ENCODE data around the gene TRIM21. TPM values are rescaled to one million over a fixed set of nuclear protein-coding genes. Genes with fewer than 3 reads are reported as not detected.

The TRIM21 gene
- total RNA-seq, 1 experiment from 2014 or later: 40.5 TPM

Other genes starting within 250 kb of the TRIM21 start
- not detected in 2 replicates for gene OR52B4, start 25.3 kb downstream of the TRIM21 start, total RNA-seq (2014; rRNA removed; shearing (Covaris generic))
- gene OR52K2, start 55.6 kb upstream of the TRIM21 start, total RNA-seq (2014; rRNA removed; shearing (Covaris generic)): not detected in 2 replicates
- not detected in 2 replicates for gene OR52K1, start 88.9 kb upstream of the TRIM21 start, total RNA-seq (2014; rRNA removed; shearing (Covaris generic))
- not detected in 2 replicates for gene OR52M1, start 151.5 kb upstream of the TRIM21 start, total RNA-seq (2014; rRNA removed; shearing (Covaris generic))
- gene OR52I2, start 188.0 kb upstream of the TRIM21 start, total RNA-seq (2014; rRNA removed; shearing (Covaris generic)): not detected in 2 replicates
- gene OR52I1, start 200.3 kb upstream of the TRIM21 start, total RNA-seq (2014; rRNA removed; shearing (Covaris generic)): not detected in 2 replicates
- 16.6 and 25.6 TPM in 2 replicates for gene TRIM68, start 214.5 kb upstream of the TRIM21 start, total RNA-seq (2014; rRNA removed; shearing (Covaris generic))
- gene OR51D1, start 243.8 kb upstream of the TRIM21 start, total RNA-seq (2014; rRNA removed; shearing (Covaris generic)): not detected in 2 replicates